ENCODE measurements around the gene CFAP90.

CFAP90 gene

GRCh38 chr5:7857361-7857760, 6.4 kb upstream of the CFAP90 start:
- Histone ChIP-seq H3K18ac (ENCODE audit: low read length) (no peak overlapping the region), H3K23ac (ENCODE audit: low read depth, low read length, poor library complexity) (peak overlapping the region; percentile 6), H2AK5ac (ENCODE audit: low read depth, low read length) (no peak overlapping the region), H2BK5ac (ENCODE audit: low read length) (no peak overlapping the region), H3K4me1 (ENCODE audit: control insufficient read depth in 2 of 2, insufficient read depth in 1 of 2, low read depth in 1 of 2, low read length in 2 of 2) (no peaks in the 10 kb centered on the region), H3K9ac (ENCODE audit: low read depth, low read length, poor library complexity) (no peak overlapping the region), H2BK15ac (ENCODE audit: low read length) (no peak overlapping the region), H3K27me3 (ENCODE audit: control insufficient read depth in 3 of 3, insufficient read depth in 3 of 3, low read depth in 1 of 3, low read length in 3 of 3) (peaks cover 0 to 2% (median 0%) of the 10 kb centered on the region in 3 experiments), H2AFZ (ENCODE audit: low read length) (no peak overlapping the region), H3K9me3 (replicated peaks in 1 of 2; ENCODE audit: control insufficient read depth in 2 of 2, insufficient read depth in 1 of 2, low read depth in 1 of 2, low read length in 2 of 2) (peaks cover 0 to 3% of the 10 kb centered on the region in 2 donors), H3K27ac (replicated peaks; ENCODE audit: low read length) (no peak overlapping the region), H3K4me3 (ENCODE audit: low read length in 2 of 2) (peak overlapping the region in 1 of 2 donors; percentile 43), H3K79me1 (ENCODE audit: low read depth, low read length) (no peaks in the 10 kb centered on the region), H2BK120ac (ENCODE audit: low read depth, low read length) (no peak overlapping the region), H3K4ac (ENCODE audit: low read length) (no peak overlapping the region), H4K91ac (ENCODE audit: low read depth, low read length, poor library complexity) (no peak overlapping the region), H2BK12ac (ENCODE audit: low read length) (no peak overlapping the region), H3K14ac (ENCODE audit: low read length) (no peak overlapping the region), H3K4me2 (ENCODE audit: insufficient read depth, low read length, poor library complexity, severe bottlenecking) (no peak overlapping the region), H3K36me3 (replicated peaks in 1 of 2; ENCODE audit: control insufficient read depth in 2 of 2, insufficient read depth in 2 of 2, low read length in 2 of 2) (peaks cover 11 to 50% of the 10 kb centered on the region in 2 donors), H4K8ac (ENCODE audit: low read depth, low read length) (no peak overlapping the region)
- WGBS, 2 donors (ENCODE audit: extremely low coverage in 2 of 2, insufficient read length in 2 of 2, insufficient replicate concordance in 1 of 2): no CpG with 5 or more reads among the region's 5 CpGs
- DNase-seq (ENCODE audit: low spot score): no peak

- H2AFZ ChIP-seq (ENCODE audit: low read length): no peak overlapping the region
- WGBS, 2 donors (ENCODE audit: extremely low coverage in 2 of 2, insufficient read length in 2 of 2, insufficient replicate concordance in 1 of 2): no CpG with 5 or more reads among the region's 2 CpGs
- no peak overlapping the region for H4K91ac ChIP-seq (ENCODE audit: low read depth, low read length, poor library complexity)
These were observed 5.9 kb upstream of the CFAP90 start for GRCh38 chr5:7856855-7857254.

GRCh38 chr5:7855611-7856010, 4.7 kb upstream of the CFAP90 start:
- Histone ChIP-seq H3K4me1 (ENCODE audit: control insufficient read depth in 2 of 2, insufficient read depth in 1 of 2, low read depth in 1 of 2, low read length in 2 of 2) (no peaks in the 10 kb centered on the region), H3K23ac (ENCODE audit: low read depth, low read length, poor library complexity) (no peak overlapping the region), H3K9ac (ENCODE audit: low read depth, low read length, poor library complexity) (no peak overlapping the region), H3K4me2 (ENCODE audit: insufficient read depth, low read length, poor library complexity, severe bottlenecking) (no peak overlapping the region), H3K4me3 (ENCODE audit: low read length in 2 of 2) (no peak overlapping the region), H2AFZ (ENCODE audit: low read length) (no peak overlapping the region), H3K79me1 (ENCODE audit: low read depth, low read length) (no peaks in the 10 kb centered on the region), H4K8ac (ENCODE audit: low read depth, low read length) (no peak overlapping the region), H4K91ac (ENCODE audit: low read depth, low read length, poor library complexity) (no peak overlapping the region), H2BK15ac (ENCODE audit: low read length) (no peak overlapping the region), H2BK5ac (ENCODE audit: low read length) (no peak overlapping the region), H3K18ac (ENCODE audit: low read length) (no peak overlapping the region), H2BK120ac (ENCODE audit: low read depth, low read length) (no peak overlapping the region), H3K36me3 (replicated peaks in 1 of 2; ENCODE audit: control insufficient read depth in 2 of 2, insufficient read depth in 2 of 2, low read length in 2 of 2) (peaks cover 5 to 32% of the 10 kb centered on the region in 2 donors), H2AK5ac (ENCODE audit: low read depth, low read length) (no peak overlapping the region), H3K9me3 (replicated peaks in 1 of 2; ENCODE audit: control insufficient read depth in 2 of 2, insufficient read depth in 1 of 2, low read depth in 1 of 2, low read length in 2 of 2) (peaks cover 3% of the 10 kb centered on the region in 2 donors), H3K27me3 (ENCODE audit: control insufficient read depth in 3 of 3, insufficient read depth in 3 of 3, low read depth in 1 of 3, low read length in 3 of 3) (peaks cover 0 to 2% (median 0%) of the 10 kb centered on the region in 3 experiments), H3K27ac (replicated peaks; ENCODE audit: low read length) (no peak overlapping the region), H2BK12ac (ENCODE audit: low read length) (no peak overlapping the region), H3K4ac (ENCODE audit: low read length) (no peak overlapping the region), H3K14ac (ENCODE audit: low read length) (no peak overlapping the region)
- no peak for DNase-seq (ENCODE audit: low spot score)
- WGBS, 2 donors (ENCODE audit: extremely low coverage in 2 of 2, insufficient read length in 2 of 2, insufficient replicate concordance in 1 of 2): no CpG with 5 or more reads among the region's 3 CpGs

More at GRCh38 chr5:7856855-7857254, 5.9 kb upstream of the CFAP90 start:
- H3K4me3 ChIP-seq (ENCODE audit: low read length in 2 of 2): no peak overlapping the region
- H3K4ac ChIP-seq (ENCODE audit: low read length): no peak overlapping the region
- H2BK120ac ChIP-seq (ENCODE audit: low read depth, low read length): no peak overlapping the region
- no peaks in the 10 kb centered on the region for H3K4me1 ChIP-seq (ENCODE audit: control insufficient read depth in 2 of 2, insufficient read depth in 1 of 2, low read depth in 1 of 2, low read length in 2 of 2)
- no peak overlapping the region for H3K27ac ChIP-seq (replicated peaks; ENCODE audit: low read length)
- no peak overlapping the region for H3K23ac ChIP-seq (ENCODE audit: low read depth, low read length, poor library complexity)
- peaks cover 0 to 2% (median 0%) of the 10 kb centered on the region in 3 experiments for H3K27me3 ChIP-seq (ENCODE audit: control insufficient read depth in 3 of 3, insufficient read depth in 3 of 3, low read depth in 1 of 3, low read length in 3 of 3)
- no peak overlapping the region for H3K4me2 ChIP-seq (ENCODE audit: insufficient read depth, low read length, poor library complexity, severe bottlenecking)
- no peak overlapping the region for H2BK5ac ChIP-seq (ENCODE audit: low read length)
- no peak overlapping the region for H3K9ac ChIP-seq (ENCODE audit: low read depth, low read length, poor library complexity)
- peak; percentile 23 for DNase-seq (ENCODE audit: low spot score)
- H2BK12ac ChIP-seq (ENCODE audit: low read length): no peak overlapping the region
- no peak overlapping the region for H2AK5ac ChIP-seq (ENCODE audit: low read depth, low read length)
- peaks cover 8 to 45% of the 10 kb centered on the region in 2 donors for H3K36me3 ChIP-seq (replicated peaks in 1 of 2; ENCODE audit: control insufficient read depth in 2 of 2, insufficient read depth in 2 of 2, low read length in 2 of 2)
- no peak overlapping the region for H4K8ac ChIP-seq (ENCODE audit: low read depth, low read length)
- H3K79me1 ChIP-seq (ENCODE audit: low read depth, low read length): no peaks in the 10 kb centered on the region
- H3K9me3 ChIP-seq (replicated peaks in 1 of 2; ENCODE audit: control insufficient read depth in 2 of 2, insufficient read depth in 1 of 2, low read depth in 1 of 2, low read length in 2 of 2): peaks cover 0 to 3% of the 10 kb centered on the region in 2 donors
- H3K18ac ChIP-seq (ENCODE audit: low read length): no peak overlapping the region
- H3K14ac ChIP-seq (ENCODE audit: low read length): no peak overlapping the region
- H2BK15ac ChIP-seq (ENCODE audit: low read length): no peak overlapping the region

- H4K8ac ChIP-seq (ENCODE audit: low read depth, low read length): no peak overlapping the region
- H2BK120ac ChIP-seq (ENCODE audit: low read depth, low read length): no peak overlapping the region
- H3K14ac ChIP-seq (ENCODE audit: low read length): no peak overlapping the region
- no peak overlapping the region for H3K18ac ChIP-seq (ENCODE audit: low read length)
- WGBS, 2 donors (ENCODE audit: extremely low coverage in 2 of 2, insufficient read length in 2 of 2, insufficient replicate concordance in 1 of 2): no CpG with 5 or more reads among the region's 2 CpGs
- no peak overlapping the region for H4K91ac ChIP-seq (ENCODE audit: low read depth, low read length, poor library complexity)
- H3K23ac ChIP-seq (ENCODE audit: low read depth, low read length, poor library complexity): no peak overlapping the region
- H3K36me3 ChIP-seq (replicated peaks in 1 of 2; ENCODE audit: control insufficient read depth in 2 of 2, insufficient read depth in 2 of 2, low read length in 2 of 2): peaks cover 4 to 6% of the 10 kb centered on the region in 2 donors
- H3K4ac ChIP-seq (ENCODE audit: low read length): no peak overlapping the region
- DNase-seq (ENCODE audit: low spot score): no peak
- H3K4me2 ChIP-seq (ENCODE audit: insufficient read depth, low read length, poor library complexity, severe bottlenecking): no peak overlapping the region
- H3K27ac ChIP-seq (replicated peaks; ENCODE audit: low read length): no peak overlapping the region
- H3K4me3 ChIP-seq (ENCODE audit: low read length in 2 of 2): no peak overlapping the region
- no peak overlapping the region for H2AK5ac ChIP-seq (ENCODE audit: low read depth, low read length)
- no peak overlapping the region for H2BK5ac ChIP-seq (ENCODE audit: low read length)
- no peak overlapping the region for H2AFZ ChIP-seq (ENCODE audit: low read length)
- H3K9me3 ChIP-seq (replicated peaks in 1 of 2; ENCODE audit: control insufficient read depth in 2 of 2, insufficient read depth in 1 of 2, low read depth in 1 of 2, low read length in 2 of 2): peaks cover 3% of the 10 kb centered on the region in 2 donors
- H3K27me3 ChIP-seq (ENCODE audit: control insufficient read depth in 3 of 3, insufficient read depth in 3 of 3, low read depth in 1 of 3, low read length in 3 of 3): peaks cover 0 to 17% (median 5%) of the 10 kb centered on the region in 3 experiments
- no peak overlapping the region for H3K9ac ChIP-seq (ENCODE audit: low read depth, low read length, poor library complexity)
- no peaks in the 10 kb centered on the region for H3K79me1 ChIP-seq (ENCODE audit: low read depth, low read length)
- H2BK12ac ChIP-seq (ENCODE audit: low read length): no peak overlapping the region
- H2BK15ac ChIP-seq (ENCODE audit: low read length): no peak overlapping the region
- peaks cover 3 to 5% of the 10 kb centered on the region in 2 donors for H3K4me1 ChIP-seq (ENCODE audit: control insufficient read depth in 2 of 2, insufficient read depth in 1 of 2, low read depth in 1 of 2, low read length in 2 of 2)
These were observed 2.1 kb upstream of the CFAP90 start for GRCh38 chr5:7852988-7853387.

Data from neuronal stem cell (in vitro differentiated cells).